CMK (cell line): ENCODE data around the gene TMEM106A.
A peak's percentile ranks its signal among the peaks of the same experiment; 100 is the strongest.
"Not testable (repeated sequence)": the region's sequence is repeated elsewhere in the genome, so short reads cannot be mapped to it uniquely, and the experiment has no call there.

Experiments used
- DNase-seq: peaks from one replicate; pipeline ENCODE4 v3.0.0-alpha.2; 2010; ENCODE audit warnings: low read depth

TMEM106A gene, protein sequence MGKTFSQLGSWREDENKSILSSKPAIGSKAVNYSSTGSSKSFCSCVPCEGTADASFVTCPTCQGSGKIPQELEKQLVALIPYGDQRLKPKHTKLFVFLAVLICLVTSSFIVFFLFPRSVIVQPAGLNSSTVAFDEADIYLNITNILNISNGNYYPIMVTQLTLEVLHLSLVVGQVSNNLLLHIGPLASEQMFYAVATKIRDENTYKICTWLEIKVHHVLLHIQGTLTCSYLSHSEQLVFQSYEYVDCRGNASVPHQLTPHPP

GRCh38 chr17:43211480-43212402 lies at the start of gene TMEM106A:
TSS of gene TMEM106A (plus strand) at chr17:43211875. CDS start at chr17:43213042, 1,167 bp downstream.
- DNase-seq: peak; percentile 74

DNA sequence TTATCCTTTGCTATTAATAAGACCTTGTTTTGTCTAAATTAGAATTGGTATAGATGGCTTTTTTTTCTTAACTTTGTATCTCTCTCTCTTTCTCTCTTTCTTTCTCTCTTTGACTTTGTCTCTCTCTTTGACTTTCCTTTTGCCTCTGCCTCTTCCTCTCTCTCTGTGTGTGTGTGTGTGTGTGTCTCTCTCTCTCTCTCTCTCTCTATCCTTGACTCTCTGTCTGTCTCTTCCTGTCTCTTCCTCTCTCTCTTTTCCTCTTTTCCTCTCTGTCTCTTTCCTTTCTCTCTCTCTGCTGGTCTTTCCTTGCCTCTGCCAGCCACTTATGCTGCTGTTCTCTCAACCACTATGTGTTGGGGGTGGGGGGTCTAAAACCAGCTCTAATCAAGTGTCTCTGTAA lies 45.7 kb upstream of the TMEM106A start:
- DNase-seq: not testable (repeated sequence)

DNA sequence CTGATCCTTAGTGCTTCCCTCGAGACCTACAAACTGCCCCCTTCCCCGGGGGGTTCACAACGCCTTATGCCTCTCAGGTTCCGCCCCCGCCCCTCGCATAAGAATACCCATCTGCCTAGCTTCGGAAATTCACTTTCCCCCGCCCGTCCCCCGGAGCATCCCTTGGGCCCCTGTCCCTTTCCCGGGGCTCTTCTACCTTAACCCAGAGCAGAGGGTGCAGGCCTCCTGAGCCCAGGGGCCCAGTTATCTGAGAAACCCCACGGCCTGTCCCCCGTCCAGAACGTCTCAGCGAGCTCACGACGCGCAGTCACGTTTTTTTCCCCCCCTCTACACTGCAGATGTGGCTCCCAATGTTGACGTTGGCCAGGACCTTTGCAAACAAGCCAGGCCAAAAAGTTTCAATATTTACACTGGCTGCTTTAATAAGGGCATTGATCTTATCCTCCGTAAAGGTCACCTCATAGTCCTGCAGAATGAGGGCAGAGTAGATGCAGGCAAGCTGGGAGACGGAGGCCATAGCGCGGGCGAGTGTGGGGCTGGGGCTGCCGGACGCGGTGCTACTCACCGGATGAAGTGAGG lies 42.0 kb upstream of the TMEM106A start:
- peak; percentile 33 for DNase-seq

GRCh38 chr17:43170140-43170765 lies 41.4 kb upstream of the TMEM106A start:
- DNase-seq: peak; percentile 93

- DNase-seq: peak; percentile 99
Observed at GRCh38 chr17:43170766-43171585, 40.7 kb upstream of the TMEM106A start, which contains the start of gene NBR1. TSS of gene NBR1 (plus strand) at chr17:43171214. CDS start at chr17:43175800, 4,586 bp downstream.

- DNase-seq: peak; percentile 52
Observed at GRCh38 chr17:43171586-43172487, 39.8 kb upstream of the TMEM106A start.

DNA sequence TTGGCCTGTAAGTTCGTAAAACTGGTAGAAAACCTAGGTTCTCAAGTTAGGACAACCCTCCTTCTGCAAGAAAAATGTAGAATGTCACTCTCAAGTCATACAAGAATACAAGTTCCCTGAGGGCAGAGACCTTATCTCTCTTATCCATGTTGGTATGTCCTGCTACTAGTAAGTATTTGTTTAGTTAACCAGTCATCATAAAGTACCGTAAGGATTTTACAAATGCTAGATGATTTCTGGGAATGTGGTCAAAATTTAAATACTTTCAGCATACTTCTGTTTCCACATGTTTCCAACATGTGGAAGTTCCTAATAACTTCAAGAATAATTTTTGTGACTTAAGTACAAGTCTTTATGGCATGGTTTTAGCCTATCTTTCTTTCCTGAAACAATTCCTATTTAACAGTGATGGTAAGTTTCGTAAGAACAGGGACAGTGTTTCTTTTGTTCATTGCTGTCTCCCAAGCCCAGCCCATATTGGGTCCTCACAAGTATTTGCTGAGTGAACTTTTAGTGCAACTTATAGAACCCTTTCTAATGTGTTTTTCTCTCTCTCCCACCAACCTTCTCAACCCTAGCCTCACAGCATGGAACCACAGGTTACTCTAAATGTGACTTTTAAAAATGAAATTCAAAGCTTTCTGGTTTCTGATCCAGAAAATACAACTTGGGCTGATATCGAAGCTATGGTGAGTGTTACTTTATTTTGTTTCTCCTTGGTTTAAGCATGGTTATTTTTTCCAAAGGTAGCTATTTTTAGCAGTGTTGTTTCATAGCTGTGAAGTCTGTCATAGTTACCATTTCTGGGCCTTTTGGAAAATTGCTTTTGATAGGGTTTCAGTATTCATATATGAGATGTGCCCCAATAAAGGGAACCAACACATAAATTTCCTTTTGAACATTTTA lies 36.2 kb upstream of the TMEM106A start:
- DNase-seq: no peak

DNA sequence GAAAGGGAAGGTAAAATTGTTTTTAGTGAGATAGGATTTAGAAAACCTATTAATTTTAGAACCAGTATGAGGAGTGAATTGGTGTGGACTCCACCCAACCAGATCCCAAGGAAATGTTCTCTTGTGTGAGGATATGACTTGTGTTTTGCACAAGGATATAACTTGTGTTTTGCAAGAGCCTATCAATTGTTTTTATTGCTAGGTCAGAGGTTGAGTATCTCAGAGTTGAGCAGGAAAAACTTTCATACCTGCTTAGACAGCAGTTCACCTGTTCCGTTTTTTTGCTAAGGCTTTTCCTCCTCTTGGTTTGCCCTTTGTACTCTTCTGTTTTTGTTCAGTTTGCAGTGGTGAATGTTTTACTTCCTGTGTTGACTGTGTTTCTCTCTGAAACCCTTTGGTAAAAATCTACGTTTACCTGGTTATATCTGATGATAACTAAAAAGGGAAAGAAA lies 35.5 kb upstream of the TMEM106A start:
- DNase-seq: no peak

GRCh38 chr17:43183921-43184320 lies 27.8 kb upstream of the TMEM106A start:
- DNase-seq: no peak

GRCh38 chr17:43186656-43187055 lies 25.0 kb upstream of the TMEM106A start:
- DNase-seq: not testable (repeated sequence)

DNA sequence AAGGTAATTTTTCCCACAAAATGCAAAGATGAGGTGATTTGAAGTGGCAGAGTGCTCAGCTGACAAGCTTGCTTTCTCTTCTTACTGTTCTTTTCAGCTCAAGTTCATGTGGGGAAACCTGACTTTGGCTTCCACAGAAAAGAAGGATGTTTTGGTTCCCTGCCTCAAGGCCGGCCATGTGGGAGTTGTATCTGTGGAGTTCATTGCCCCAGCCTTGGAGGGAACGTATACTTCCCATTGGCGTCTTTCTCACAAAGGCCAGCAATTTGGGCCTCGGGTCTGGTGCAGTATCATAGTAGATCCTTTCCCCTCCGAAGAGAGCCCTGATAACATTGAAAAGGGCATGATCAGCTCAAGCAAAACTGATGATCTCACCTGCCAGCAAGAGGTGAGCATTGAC lies 18.4 kb upstream of the TMEM106A start:
- no peak for DNase-seq

DNA sequence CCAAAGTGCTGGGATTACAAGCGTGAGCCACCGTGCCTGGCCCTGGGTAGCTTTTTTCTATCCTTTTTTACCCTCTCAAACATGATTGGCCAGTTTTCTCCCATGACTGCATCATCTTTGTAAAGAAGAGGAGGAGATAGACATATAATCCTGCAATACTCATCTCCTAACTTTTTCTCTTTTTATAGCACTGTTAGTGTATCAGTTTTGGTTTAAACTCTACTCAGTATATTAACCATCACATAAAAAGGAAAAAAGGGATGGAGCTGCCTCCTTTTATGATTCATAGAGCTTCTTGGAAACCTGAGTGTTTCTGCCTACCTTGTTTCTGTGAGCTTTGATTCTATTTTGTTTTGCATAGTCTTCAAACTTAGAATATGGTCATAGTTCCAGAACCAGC lies 12.0 kb upstream of the TMEM106A start:
- DNase-seq: no peak

GRCh38 chr17:43200127-43200526 lies 11.5 kb upstream of the TMEM106A start:
- DNase-seq: no peak

DNA sequence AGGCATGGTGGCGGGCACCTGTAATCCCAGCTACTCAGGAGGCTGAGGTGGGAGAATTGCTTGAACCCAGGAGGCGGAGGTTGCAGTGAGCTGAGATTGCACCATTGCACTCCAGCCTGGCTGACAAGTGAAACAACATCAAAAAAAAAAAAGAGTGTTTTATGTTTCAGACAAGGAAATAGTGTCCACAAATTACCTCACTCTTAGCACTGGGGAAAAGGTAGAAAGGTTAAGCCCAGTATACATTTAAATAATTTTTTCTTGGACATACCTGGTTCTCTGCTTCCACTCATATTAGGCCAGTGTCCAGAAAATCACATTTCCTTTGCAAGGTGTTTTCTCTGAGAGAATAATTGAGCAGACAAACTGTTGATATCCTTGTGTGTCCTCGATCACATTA lies 8.7 kb upstream of the TMEM106A start:
- not testable (repeated sequence) for DNase-seq

DNA sequence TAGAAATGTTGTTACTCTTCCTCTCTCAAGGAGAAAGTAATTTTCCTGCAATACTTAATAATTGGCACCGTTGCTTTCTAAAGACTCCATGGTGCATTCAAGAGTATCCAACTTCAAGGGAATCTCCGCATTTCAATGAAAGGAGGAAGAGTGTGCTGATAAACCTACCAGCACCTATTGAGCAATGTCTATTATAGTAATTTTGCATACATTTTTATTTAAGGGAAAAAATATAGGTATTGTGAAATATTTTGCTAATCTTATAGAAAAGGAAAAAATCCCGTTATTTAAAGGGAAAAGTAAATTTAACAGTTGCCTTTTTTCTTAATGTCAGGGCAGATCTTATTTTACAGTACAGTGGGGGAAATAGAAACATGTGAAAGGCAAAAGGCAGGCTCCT lies 1.1 kb upstream of the TMEM106A start:
- no peak for DNase-seq

- no peak for DNase-seq
Observed at GRCh38 chr17:43211123-43211479, 574 bp upstream of the TMEM106A start.

DNA sequence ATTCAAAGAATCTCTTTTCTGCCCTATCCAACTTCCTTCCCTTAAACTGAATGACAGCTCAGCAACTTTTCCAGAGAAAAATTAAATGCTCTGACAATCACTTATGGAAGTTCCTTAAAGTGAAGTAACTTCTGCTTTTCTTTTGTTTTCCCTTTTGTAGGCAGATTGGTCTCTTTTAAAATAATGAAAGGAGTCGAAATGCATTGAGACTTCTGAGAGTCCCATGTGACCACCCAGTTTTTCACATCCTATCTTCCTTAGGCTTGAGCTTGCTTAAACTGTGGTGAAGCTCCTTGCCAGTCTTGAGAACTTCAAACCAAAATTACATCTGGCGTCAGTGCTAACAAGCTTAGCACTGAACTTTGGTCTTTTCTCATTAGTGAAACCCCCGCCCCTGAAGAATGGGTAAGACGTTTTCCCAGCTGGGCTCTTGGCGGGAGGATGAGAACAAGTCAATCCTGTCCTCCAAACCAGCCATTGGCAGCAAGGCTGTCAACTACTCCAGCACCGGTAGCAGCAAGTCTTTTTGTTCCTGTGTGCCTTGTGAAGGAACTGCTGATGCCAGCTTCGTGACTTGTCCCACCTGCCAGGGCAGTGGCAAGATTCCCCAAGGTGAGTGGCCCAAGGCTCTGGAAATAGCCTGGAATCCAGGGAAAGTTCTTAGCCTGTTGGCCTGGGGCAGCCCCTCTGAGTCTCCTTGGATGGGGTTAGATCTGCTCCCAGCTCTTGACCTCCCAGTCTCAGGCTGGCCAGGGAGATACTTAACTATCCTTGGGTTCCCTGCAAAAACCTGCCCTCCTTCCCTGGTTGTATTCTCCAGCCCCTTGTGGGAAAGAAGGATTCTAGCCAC lies 1.2 kb downstream of the TMEM106A start:
- DNase-seq: no peak

DNA sequence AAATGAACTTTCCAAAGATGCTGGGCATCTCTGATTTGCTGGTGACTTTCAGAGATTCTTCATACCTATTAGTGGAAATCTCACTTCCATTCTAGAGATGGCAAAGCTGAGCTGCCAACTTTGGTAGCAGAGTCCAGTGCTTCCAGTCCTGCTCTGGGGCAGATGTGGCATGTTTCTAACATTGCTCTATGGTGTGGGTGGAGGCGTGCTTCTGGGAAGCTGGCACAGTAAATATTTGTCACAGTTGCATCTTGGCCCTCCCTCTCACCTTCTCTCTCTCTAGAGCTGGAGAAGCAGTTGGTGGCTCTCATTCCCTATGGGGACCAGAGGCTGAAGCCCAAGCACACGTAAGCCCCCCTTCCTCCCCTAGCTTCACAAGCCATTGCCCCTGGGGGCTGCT lies 1.9 kb downstream of the TMEM106A start:
- DNase-seq: no peak
